NCI-H345 treated with DMSO at 0.1 percent for 48 hours (cell line): ENCODE data around the gene LNX1.
A peak's percentile ranks its signal among the peaks of the same experiment; 100 is the strongest.

Experiments used
- DNase-seq: peaks from one replicate; lab custom pipeline; 2025; ENCODE audit not compliant: unreplicated experiment; lab: John Stamatoyannopoulos, UW

LNX1 gene

GRCh38 chr4:53575552-53575951, 15.7 kb downstream of the LNX1 start:
- no peak for DNase-seq

- no peak for DNase-seq
Observed at GRCh38 chr4:53574528-53574927, 16.8 kb downstream of the LNX1 start.

GRCh38 chr4:53573696-53574095, 17.6 kb downstream of the LNX1 start:
- DNase-seq = no peak

GRCh38 chr4:53572600-53572994, 18.7 kb downstream of the LNX1 start:
- no peak for DNase-seq

- no peak for DNase-seq
Observed at GRCh38 chr4:53571936-53572599, 19.2 kb downstream of the LNX1 start.

- DNase-seq = no peak
Observed at GRCh38 chr4:53563824-53564223, 27.5 kb downstream of the LNX1 start.

GRCh38 chr4:53562409-53562808, 28.9 kb downstream of the LNX1 start:
- peak; percentile 2 for DNase-seq

- no peak for DNase-seq
Observed at GRCh38 chr4:53559021-53559620, 32.2 kb downstream of the LNX1 start.

GRCh38 chr4:53558065-53558801, 33.1 kb downstream of the LNX1 start:
- DNase-seq = peak; percentile 53

- no peak for DNase-seq
Observed at GRCh38 chr4:53557669-53558064, 33.6 kb downstream of the LNX1 start.

GRCh38 chr4:53556651-53557050, 34.6 kb downstream of the LNX1 start:
- DNase-seq = no peak

- no peak for DNase-seq
Observed at GRCh38 chr4:53553486-53554210, 37.6 kb downstream of the LNX1 start.

GRCh38 chr4:53552711-53553110, 38.6 kb downstream of the LNX1 start:
- no peak for DNase-seq

GRCh38 chr4:53551958-53552357, 39.3 kb downstream of the LNX1 start:
- DNase-seq = no peak

GRCh38 chr4:53551281-53551864, 39.9 kb downstream of the LNX1 start:
- no peak for DNase-seq

GRCh38 chr4:53548662-53549061, 42.6 kb downstream of the LNX1 start:
- DNase-seq = no peak

- no peak for DNase-seq
Observed at GRCh38 chr4:53547983-53548382, 43.3 kb downstream of the LNX1 start.

- DNase-seq = no peak
Observed at GRCh38 chr4:53545942-53546581, 45.2 kb downstream of the LNX1 start.

- DNase-seq = no peak
Observed at GRCh38 chr4:53545273-53545672, 46.0 kb downstream of the LNX1 start.

- DNase-seq = no peak
Observed at GRCh38 chr4:53543561-53543960, 47.7 kb downstream of the LNX1 start.
